ENCODE data around the gene ADAMTSL3. TPM values are rescaled to one million over a fixed set of nuclear protein-coding genes. Genes with fewer than 3 reads are reported as not detected.

The ADAMTSL3 gene
- total RNA-seq, 1 experiment from 2014 or later: 0.07 TPM

DNA sequence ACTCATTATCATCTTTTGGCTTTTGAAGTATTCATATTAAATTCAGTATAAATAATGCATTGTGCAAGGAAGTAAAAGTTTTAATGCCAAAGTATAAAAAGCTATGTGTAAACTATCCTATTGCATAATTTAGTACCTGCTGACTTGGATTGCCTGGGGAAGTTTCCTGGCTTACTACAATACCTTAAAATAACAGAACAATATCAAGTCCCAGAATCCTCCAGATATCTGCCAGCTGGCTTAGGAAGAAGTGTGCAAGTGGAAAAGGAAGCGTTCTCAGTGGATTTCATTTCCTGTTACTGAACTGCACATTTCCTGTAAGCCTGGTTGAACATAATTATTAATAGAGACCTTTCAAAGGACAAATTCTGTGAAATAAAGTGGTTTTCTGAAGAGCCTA lies 236.7 kb downstream of the ADAMTSL3 start:
- Mint-ChIP-seq H3K27ac (ENCODE audit: unreplicated experiment) (no peak overlapping the region), H3K27me3 (ENCODE audit: insufficient read depth, unreplicated experiment) (peaks cover 7% of the 10 kb centered on the region), H3K4me1 (ENCODE audit: low read depth, unreplicated experiment) (no peaks in the 10 kb centered on the region), H3K36me3 (ENCODE audit: insufficient read depth, unreplicated experiment) (no peaks in the 10 kb centered on the region), H3K9me3 (ENCODE audit: unreplicated experiment) (no peaks in the 10 kb centered on the region), H3K4me3 (ENCODE audit: unreplicated experiment) (no peak overlapping the region)
- Histone ChIP-seq H3K4me3 (ENCODE audit: low read depth, low read length) (no peak overlapping the region), H3K4me1 (no peaks in the 10 kb centered on the region), H3K9me3 (no peaks in the 10 kb centered on the region), H3K36me3 (ENCODE audit: control insufficient read depth, insufficient read depth, low read length) (no peaks in the 10 kb centered on the region), H3K27me3 (replicated peaks; ENCODE audit: control insufficient read depth, insufficient read depth, low read length) (no peaks in the 10 kb centered on the region)
- intact Hi-C loops (cut with micrococcal nuclease; ENCODE audit: unreplicated experiment): no loop called here
- TF ChIP-seq, protein P1, sequence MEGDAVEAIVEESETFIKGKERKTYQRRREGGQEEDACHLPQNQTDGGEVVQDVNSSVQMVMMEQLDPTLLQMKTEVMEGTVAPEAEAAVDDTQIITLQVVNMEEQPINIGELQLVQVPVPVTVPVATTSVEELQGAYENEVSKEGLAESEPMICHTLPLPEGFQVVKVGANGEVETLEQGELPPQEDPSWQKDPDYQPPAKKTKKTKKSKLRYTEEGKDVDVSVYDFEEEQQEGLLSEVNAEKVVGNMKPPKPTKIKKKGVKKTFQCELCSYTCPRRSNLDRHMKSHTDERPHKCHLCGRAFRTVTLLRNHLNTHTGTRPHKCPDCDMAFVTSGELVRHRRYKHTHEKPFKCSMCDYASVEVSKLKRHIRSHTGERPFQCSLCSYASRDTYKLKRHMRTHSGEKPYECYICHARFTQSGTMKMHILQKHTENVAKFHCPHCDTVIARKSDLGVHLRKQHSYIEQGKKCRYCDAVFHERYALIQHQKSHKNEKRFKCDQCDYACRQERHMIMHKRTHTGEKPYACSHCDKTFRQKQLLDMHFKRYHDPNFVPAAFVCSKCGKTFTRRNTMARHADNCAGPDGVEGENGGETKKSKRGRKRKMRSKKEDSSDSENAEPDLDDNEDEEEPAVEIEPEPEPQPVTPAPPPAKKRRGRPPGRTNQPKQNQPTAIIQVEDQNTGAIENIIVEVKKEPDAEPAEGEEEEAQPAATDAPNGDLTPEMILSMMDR (IDR thresholded peaks at IDR 0.05; ENCODE audit: insufficient read depth in 1 of 2, low read depth in 1 of 2, low read length in 1 of 2, severe bottlenecking in 1 of 2, unreplicated experiment in 1 of 2): no peak
- ChIA-PET POLR2A (no interaction called here), CTCF (no interaction called here)
- no peak for DNase-seq
- no TSS peak for BruUV-seq (replicated peaks)

DNA sequence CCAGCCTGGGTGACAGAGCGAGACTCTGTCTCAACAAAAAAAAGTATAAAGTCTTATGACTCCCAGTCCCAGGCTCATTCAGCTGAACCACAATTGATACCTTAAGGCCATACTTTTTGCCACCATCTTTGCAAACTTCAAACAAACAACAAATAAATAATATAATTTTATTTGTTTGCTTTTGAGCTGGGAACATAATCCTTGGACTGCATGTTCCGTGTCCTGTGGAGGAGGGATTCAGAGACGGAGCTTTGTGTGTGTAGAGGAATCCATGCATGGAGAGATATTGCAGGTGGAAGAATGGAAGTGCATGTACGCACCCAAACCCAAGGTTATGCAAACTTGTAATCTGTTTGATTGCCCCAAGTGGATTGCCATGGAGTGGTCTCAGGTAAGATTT lies 238.6 kb downstream of the ADAMTSL3 start:
- no peaks in the 10 kb centered on the region for H3K9me3 ChIP-seq
- ChIA-PET POLR2A (no interaction called here), CTCF (no interaction called here)
- no peaks in the 10 kb centered on the region for H3K9me3 Mint-ChIP-seq (ENCODE audit: unreplicated experiment)
- no peak for DNase-seq
- no peaks in the 10 kb centered on the region for H3K36me3 ChIP-seq (ENCODE audit: control insufficient read depth, insufficient read depth, low read length)
- H3K36me3 Mint-ChIP-seq (ENCODE audit: insufficient read depth, unreplicated experiment): no peaks in the 10 kb centered on the region
- intact Hi-C loops (cut with micrococcal nuclease; ENCODE audit: unreplicated experiment): no loop called here
- H3K27ac Mint-ChIP-seq (ENCODE audit: unreplicated experiment): no peak overlapping the region
- H3K4me3 ChIP-seq (ENCODE audit: low read depth, low read length): no peak overlapping the region
- H3K4me3 Mint-ChIP-seq (ENCODE audit: unreplicated experiment): no peak overlapping the region
- no peaks in the 10 kb centered on the region for H3K4me1 ChIP-seq
- no peaks in the 10 kb centered on the region for H3K27me3 ChIP-seq (replicated peaks; ENCODE audit: control insufficient read depth, insufficient read depth, low read length)
- H3K4me1 Mint-ChIP-seq (ENCODE audit: low read depth, unreplicated experiment): no peaks in the 10 kb centered on the region
- H3K27me3 Mint-ChIP-seq (ENCODE audit: insufficient read depth, unreplicated experiment): peaks cover 9% of the 10 kb centered on the region
- TF ChIP-seq, protein P1 (IDR thresholded peaks at IDR 0.05; ENCODE audit: insufficient read depth in 1 of 2, low read depth in 1 of 2, low read length in 1 of 2, severe bottlenecking in 1 of 2, unreplicated experiment in 1 of 2): no peak
- BruUV-seq (replicated peaks): no TSS peak

DNA sequence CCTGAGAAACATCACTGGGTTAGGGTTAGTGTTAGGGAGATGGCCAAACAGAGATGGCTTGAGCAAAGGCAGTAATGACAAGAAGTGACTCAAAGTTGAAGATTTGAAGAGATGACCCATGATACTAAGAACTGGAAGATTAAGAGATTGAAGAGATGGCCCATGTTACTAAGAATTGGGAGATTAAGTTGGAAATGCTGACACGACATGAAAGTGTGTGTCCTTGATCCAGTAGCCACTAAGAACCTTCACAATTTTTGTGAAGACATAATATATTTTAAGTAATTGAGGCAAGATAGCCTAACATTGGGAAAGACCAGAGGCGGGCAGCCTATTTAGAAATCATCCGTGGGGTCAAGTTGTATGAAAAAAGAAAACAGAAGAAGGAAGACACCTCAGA lies 239.4 kb downstream of the ADAMTSL3 start:
- no peaks in the 10 kb centered on the region for H3K27me3 ChIP-seq (replicated peaks; ENCODE audit: control insufficient read depth, insufficient read depth, low read length)
- H3K4me1 Mint-ChIP-seq (ENCODE audit: low read depth, unreplicated experiment): no peaks in the 10 kb centered on the region
- no peaks in the 10 kb centered on the region for H3K9me3 Mint-ChIP-seq (ENCODE audit: unreplicated experiment)
- no peaks in the 10 kb centered on the region for H3K36me3 Mint-ChIP-seq (ENCODE audit: insufficient read depth, unreplicated experiment)
- no peaks in the 10 kb centered on the region for H3K9me3 ChIP-seq
- POLR2A ChIA-PET: no interaction called here
- H3K27ac Mint-ChIP-seq (ENCODE audit: unreplicated experiment): no peak overlapping the region
- H3K4me3 ChIP-seq (ENCODE audit: low read depth, low read length): no peak overlapping the region
- BruUV-seq (replicated peaks): no TSS peak
- H3K4me3 Mint-ChIP-seq (ENCODE audit: unreplicated experiment): no peak overlapping the region
- no peak for DNase-seq
- H3K4me1 ChIP-seq: no peaks in the 10 kb centered on the region
- peaks cover 12% of the 10 kb centered on the region for H3K27me3 Mint-ChIP-seq (ENCODE audit: insufficient read depth, unreplicated experiment)
- TF ChIP-seq, protein P1 (IDR thresholded peaks at IDR 0.05; ENCODE audit: insufficient read depth in 1 of 2, low read depth in 1 of 2, low read length in 1 of 2, severe bottlenecking in 1 of 2, unreplicated experiment in 1 of 2): no peak
- intact Hi-C loops (cut with micrococcal nuclease; ENCODE audit: unreplicated experiment): no loop called here
- no peaks in the 10 kb centered on the region for H3K36me3 ChIP-seq (ENCODE audit: control insufficient read depth, insufficient read depth, low read length)
- CTCF ChIA-PET: no interaction called here

Data from Caco-2 (cell line).